IMR-90 (cell line): ENCODE results near the gene ATP5F1D. TPM values are rescaled to one million over a fixed set of nuclear protein-coding genes. Genes with fewer than 3 reads are reported as not detected.

Source experiments
- ATAC-seq: fragments of 200-7000 bp; cut with Tn5 transposase; 2 replicates; pipeline ENCODE4 v1.9.1; 2020; ENCODE audit warnings: low read depth, mild to moderate bottlenecking, moderate library complexity
- BruUV-seq: library from RNA; stranded (reverse); fragments of 400-500 nt; replicated peaks from 2 replicates; lab custom pipeline; 2021; lab: Mats Ljungman, UMichigan
- CTCF ChIA-PET: fragments of 300-600 bp; formaldehyde crosslinking; extraction: SDS; loops from one replicate; lab custom pipeline; 2021; ENCODE audit warnings: antibody characterized with exemption; lab: Yijun Ruan, JAX
- POLR2A ChIA-PET: fragments of 300-600 bp; sonication (Branson Sonifier 250); formaldehyde crosslinking; loops from one replicate; lab custom pipeline; 2022; ENCODE audit warnings: antibody characterized with exemption; ENCODE audit not compliant: unreplicated experiment; lab: Charles Lee
- DNase-seq: peaks from one replicate; pipeline ENCODE4 v3.0.0; 2013
- H2AFZ ChIP-seq: replicated peaks from 2 replicates; pipeline ENCODE3; 2013; ENCODE audit warnings: low read length, mild to moderate bottlenecking; ENCODE audit not compliant: poor library complexity
- H2AK5ac ChIP-seq: 2 replicates; pipeline ENCODE4 v1.6.1; 2013; ENCODE audit warnings: low read depth, low read length, inconsistent platforms
- H2AK9ac ChIP-seq: replicated peaks from 2 replicates; pipeline ENCODE3; 2013; ENCODE audit warnings: mild to moderate bottlenecking, low read depth, low read length, moderate library complexity; ENCODE audit not compliant: poor library complexity
- H2BK120ac ChIP-seq: 2 replicates; pipeline ENCODE4 v1.6.1; 2013; ENCODE audit warnings: low read depth, low read length, inconsistent platforms
- H2BK15ac ChIP-seq: 3 replicates; pipeline ENCODE4 v1.6.1; 2013; ENCODE audit warnings: low read depth, low read length, inconsistent platforms
- H2BK20ac ChIP-seq: 2 replicates; pipeline ENCODE4 v1.6.1; 2013; ENCODE audit warnings: low read depth, mild to moderate bottlenecking, inconsistent platforms, low read length, moderate library complexity
- H2BK5ac ChIP-seq: 2 replicates; pipeline ENCODE4 v1.6.1; 2013; ENCODE audit warnings: mild to moderate bottlenecking, low read depth, low read length, inconsistent platforms; ENCODE audit not compliant: poor library complexity, severe bottlenecking
- H3K14ac ChIP-seq: replicated peaks from 2 replicates; pipeline ENCODE4 v1.6.1; 2013; ENCODE audit warnings: low read depth, low read length, inconsistent platforms
- H3K18ac ChIP-seq: 2 replicates; pipeline ENCODE4 v1.6.1; 2013; ENCODE audit warnings: low read depth, low read length, control low read depth
- H3K23ac ChIP-seq: 2 replicates; pipeline ENCODE4 v1.6.1; 2013; ENCODE audit warnings: low read depth, low read length, inconsistent platforms
- H3K27ac ChIP-seq: 2 replicates; pipeline ENCODE4 v1.5.1; 2013; ENCODE audit warnings: mild to moderate bottlenecking, control low read depth, low read length; ENCODE audit not compliant: insufficient read depth
- H3K27me3 ChIP-seq: 2 replicates; pipeline ENCODE4 v1.6.1; 2013; ENCODE audit warnings: low read length; ENCODE audit not compliant: control insufficient read depth, insufficient read depth
- H3K36me3 ChIP-seq: 2 replicates; pipeline ENCODE4 v1.6.1; 2013; ENCODE audit warnings: low read length, mixed read lengths; ENCODE audit not compliant: control insufficient read depth, insufficient read depth
- H3K4ac ChIP-seq: 2 replicates; pipeline ENCODE4 v1.6.1; 2013; ENCODE audit warnings: low read depth, low read length, inconsistent platforms
- H3K4me1 ChIP-seq: 2 replicates; pipeline ENCODE4 v1.6.1; 2013; ENCODE audit warnings: low read length, mixed read lengths; ENCODE audit not compliant: control insufficient read depth, insufficient read depth
- H3K4me2 ChIP-seq: 2 replicates; pipeline ENCODE4 v1.6.1; 2013; ENCODE audit warnings: low read depth, mild to moderate bottlenecking, control low read depth, low read length, moderate library complexity
- H3K4me3 ChIP-seq: 2 replicates; pipeline ENCODE4 v1.5.1; 2013; ENCODE audit warnings: low read depth, mild to moderate bottlenecking, control low read depth, low read length, moderate library complexity; ENCODE audit not compliant: insufficient read depth
- H3K56ac ChIP-seq: 2 replicates; pipeline ENCODE4 v1.6.1; 2013; ENCODE audit warnings: low read length, inconsistent platforms; ENCODE audit not compliant: insufficient read depth; ENCODE audit errors: extremely low read depth
- H3K79me1 ChIP-seq, 2 experiments: 2 replicates each; pipeline ENCODE4 v1.6.1; 2013; ENCODE audit warnings: low read length in 2 of 2, inconsistent platforms in 1 of 2, low read depth in 1 of 2
- H3K9ac ChIP-seq: 2 replicates; pipeline ENCODE4 v1.6.1; 2013; ENCODE audit warnings: low read depth, low read length, control low read depth
- H3K9me1 ChIP-seq: 2 replicates; pipeline ENCODE4 v1.6.1; 2013; ENCODE audit warnings: low read length, inconsistent platforms; ENCODE audit not compliant: insufficient read depth
- H3K9me3 ChIP-seq: 2 replicates; pipeline ENCODE4 v1.6.1; 2013; ENCODE audit warnings: low read length; ENCODE audit not compliant: control insufficient read depth, insufficient read depth
- H4K20me1 ChIP-seq: 2 replicates; pipeline ENCODE4 v1.6.1; 2013; ENCODE audit warnings: low read length, inconsistent platforms; ENCODE audit not compliant: insufficient read depth
- H4K5ac ChIP-seq: 2 replicates; pipeline ENCODE4 v1.6.1; 2013; ENCODE audit warnings: mild to moderate bottlenecking, low read depth, low read length, control low read depth
- H4K8ac ChIP-seq, 2 experiments: 2 replicates each; pipeline ENCODE4 v1.6.1; 2013; ENCODE audit warnings: low read depth in 2 of 2, low read length in 2 of 2, control low read depth in 1 of 2, inconsistent platforms in 1 of 2
- H4K91ac ChIP-seq: 2 replicates; pipeline ENCODE4 v1.6.1; 2013; ENCODE audit warnings: low read depth, low read length, inconsistent platforms; ENCODE audit not compliant: insufficient read depth
- BHLHE40 ChIP-seq: fragments of 150-350 bp; IDR thresholded peaks from 2 replicates; pipeline ENCODE4 v1.6.1; 2016; ENCODE audit warnings: mild to moderate bottlenecking, low read depth, low read length
- MAFK ChIP-seq: IDR thresholded peaks from 2 replicates; pipeline ENCODE4 v1.6.1; 2012; ENCODE audit warnings: low read depth, low read length, improper control_type of control experiment
- MAZ ChIP-seq: IDR thresholded peaks from 2 replicates; pipeline ENCODE4 v1.6.1; 2012; ENCODE audit warnings: low read depth, mild to moderate bottlenecking, low read length, improper control_type of control experiment, moderate library complexity, borderline replicate concordance
- MXI1 ChIP-seq: IDR thresholded peaks from 2 replicates; pipeline ENCODE4 v1.6.1; 2012; ENCODE audit warnings: low read depth, mild to moderate bottlenecking, low read length, moderate library complexity, borderline replicate concordance
- NFE2L2 ChIP-seq: fragments of 150-350 bp; IDR thresholded peaks from 2 replicates; pipeline ENCODE4 v1.6.1; 2016; ENCODE audit warnings: low read depth, mild to moderate bottlenecking, low read length
- POLR2A ChIP-seq: IDR thresholded peaks from 2 replicates; pipeline ENCODE4 v1.6.1; 2012; ENCODE audit warnings: mild to moderate bottlenecking, low read depth, low read length
- WGBS, 2 experiments: methylation state at CpG; one replicate each; pipeline versions ENCODE4 v1.1.5 to v1.1.7; 2013; ENCODE audit warnings: missing lambda C conversion rate in 2 of 2; ENCODE audit not compliant: insufficient read length in 1 of 2; ENCODE audit errors: extremely low coverage in 2 of 2; 5-methylcytosine and 5-hydroxymethylcytosine counted together
- dilution Hi-C: fragments of 300-500 bp; cut with HindIII; formaldehyde crosslinking; loops from one replicate; pipeline ENCODE4 v1.14.3; 2018; ENCODE audit warnings: low sequenced_read_pairs; ENCODE audit not compliant: unreplicated experiment
- in situ Hi-C: fragments of 300-500 bp; cut with MboI; formaldehyde crosslinking; loops from 3 replicates; pipeline ENCODE4 v1.14.3; 2019; ENCODE audit warnings: low sequenced_read_pairs, inconsistent platforms, mixed read lengths
- intact Hi-C: fragments of 100-400 bp; cut with micrococcal nuclease; formaldehyde crosslinking; loops from 2 replicates; pipeline ENCODE4 v1.10.0; 2022
- polyA plus RNA-seq, 3 experiments: library from polyadenylated mRNA; depleted of rRNA; stranded (reverse); fragments of >200 nt; gene quantifications; 2 replicates each; pipeline ENCODE4 v1.2.3, GENCODE V29; 2012; ENCODE audit warnings: low replicate concordance in 1 of 3
- total RNA-seq: library from RNA; depleted of rRNA; stranded (reverse); fragments of >200 nt; gene quantifications from 2 replicates; pipeline ENCODE4 v1.2.3, GENCODE V29; 2012
- TF ChIP-seq, protein P1 (sequence below): fragments of 150-350 bp; IDR thresholded peaks from 2 replicates; pipeline ENCODE4 v1.6.1; 2017; ENCODE audit warnings: mild to moderate bottlenecking, antibody characterized with exemption, low read length, low read depth

Gene ATP5F1D
- total and polyA plus RNA-seq, 2 of the 4 experiments (the other 2 are of a cell fraction): 7.3 to 140 TPM

DNA sequence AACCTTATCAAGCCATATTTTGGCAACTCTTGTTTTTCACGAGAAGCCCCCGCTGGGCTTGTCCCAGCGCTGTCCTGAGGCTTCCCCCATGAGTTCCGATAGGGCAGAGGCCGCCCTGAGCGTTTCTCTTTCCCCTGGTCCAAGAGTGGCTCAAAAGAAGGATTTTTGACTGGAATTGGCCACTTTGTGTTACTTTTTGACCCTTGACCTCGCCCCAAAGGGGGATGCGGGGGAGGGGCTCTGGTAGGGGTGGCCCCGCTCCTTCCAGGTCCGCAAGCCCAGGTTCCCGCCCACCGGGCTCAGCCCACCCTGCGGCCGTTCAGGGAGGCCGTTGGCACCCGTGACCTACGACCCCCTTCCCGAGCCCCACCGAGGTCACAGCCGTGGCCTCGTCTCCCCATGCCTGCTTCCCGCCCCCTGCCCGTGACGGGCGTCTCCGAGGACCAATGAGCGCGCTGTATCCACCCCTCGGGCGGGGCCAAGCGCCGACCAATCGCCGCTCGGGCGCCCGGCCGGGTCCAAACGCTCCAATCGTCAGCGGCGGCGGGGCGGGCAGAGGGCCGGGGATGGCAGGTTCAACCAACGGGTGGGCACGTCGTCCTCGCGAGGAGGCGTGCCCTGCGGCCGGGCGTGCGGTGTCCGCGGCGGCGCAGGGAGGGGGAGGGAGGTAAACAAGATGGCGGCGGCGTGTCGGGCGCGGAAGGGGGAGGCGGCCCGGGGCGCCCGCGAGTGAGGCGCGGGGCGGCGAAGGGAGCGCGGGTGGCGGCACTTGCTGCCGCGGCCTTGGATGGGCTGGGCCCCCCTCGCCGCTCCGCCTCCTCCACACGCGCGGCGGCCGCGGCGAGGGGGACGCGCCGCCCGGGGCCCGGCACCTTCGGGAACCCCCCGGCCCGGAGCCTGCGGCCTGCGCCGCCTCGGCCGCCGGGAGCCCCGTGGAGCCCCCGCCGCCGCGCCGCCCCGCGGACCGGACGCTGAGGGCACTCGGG, 36.1 kb upstream of the ATP5F1D start, which contains the start of gene STK11:
Gene STK11, plus strand, starts transcription at position 665 of the 986 bp plus-strand sequence. CDS start 1,136 bp downstream, outside the sequence.
- Histone ChIP-seq H3K9me3 (no peaks in the 10 kb centered on the region), H2AFZ (peak within 1 kb of the TSS; percentile 95), H3K56ac (peak within 1 kb of the TSS; percentile 8; the same call in 1 of the 2 replicates), H3K18ac (peak within 1 kb of the TSS; percentile 18; the same call in 1 of the 2 replicates), H4K91ac (peak within 1 kb of the TSS; percentile 70), H2BK15ac (0 out of 3 replicates have a peak within 1 kb of the TSS, but pooled peaks have one; percentile 14), H2AK9ac (peak within 1 kb of the TSS; percentile 96), H3K4me2 (peak within 1 kb of the TSS; percentile 92), H3K79me1 (peaks cover 12 to 45% of the 10 kb centered on the region in 2 experiments; a peak in 3 of 4 replicates), H3K9ac (peak within 1 kb of the TSS; percentile 86), H3K36me3 (peaks cover 3% of the 10 kb centered on the region; the same call in 1 of the 2 replicates), H3K4me3 (peak within 1 kb of the TSS; percentile 71), H3K27ac (peak within 1 kb of the TSS; percentile 58), H4K20me1 (peaks cover 39% of the 10 kb centered on the region), H3K27me3 (no peaks in the 10 kb centered on the region), H2BK5ac (peak within 1 kb of the TSS; percentile 89), H3K23ac (peak within 1 kb of the TSS; percentile 79), H3K14ac (peak within 1 kb of the TSS; percentile 68), H2AK5ac (peak within 1 kb of the TSS; percentile 66), H2BK20ac (no peak within 1 kb of the TSS), H4K8ac (peak within 1 kb of the TSS; percentile 65 to 88; a peak in 3 of 4 replicates), H2BK120ac (peak within 1 kb of the TSS; percentile 68), H3K4ac (peak within 1 kb of the TSS; percentile 82), H3K4me1 (peaks cover 18% of the 10 kb centered on the region), H4K5ac (peak within 1 kb of the TSS; percentile 85), H3K9me1 (peaks cover 22% of the 10 kb centered on the region)
- BruUV-seq: no TSS peak
- ChIA-PET CTCF (no interaction called here), POLR2A (no interaction called here)
- peak; percentile 92 for ATAC-seq
- dilution Hi-C loops: no loop called here
- TF ChIP-seq MXI1: peak; percentile 89; the same call in 1 of the 2 replicates
- TF ChIP-seq MAFK: no peak
- peak; percentile 74; the same call in 1 of the 2 replicates for TF ChIP-seq POLR2A
- TF ChIP-seq BHLHE40: peak; percentile 73
- peak; percentile 50; the same call in 1 of the 2 replicates for TF ChIP-seq MAZ
- no peak for TF ChIP-seq NFE2L2
- TF ChIP-seq, protein P1, sequence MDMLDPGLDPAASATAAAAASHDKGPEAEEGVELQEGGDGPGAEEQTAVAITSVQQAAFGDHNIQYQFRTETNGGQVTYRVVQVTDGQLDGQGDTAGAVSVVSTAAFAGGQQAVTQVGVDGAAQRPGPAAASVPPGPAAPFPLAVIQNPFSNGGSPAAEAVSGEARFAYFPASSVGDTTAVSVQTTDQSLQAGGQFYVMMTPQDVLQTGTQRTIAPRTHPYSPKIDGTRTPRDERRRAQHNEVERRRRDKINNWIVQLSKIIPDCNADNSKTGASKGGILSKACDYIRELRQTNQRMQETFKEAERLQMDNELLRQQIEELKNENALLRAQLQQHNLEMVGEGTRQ: peak; percentile 42
- in situ Hi-C loops: no loop called here
- peak; percentile 94 for DNase-seq
- WGBS, 2 experiments: 1% methylated on average over 41 of the region's 114 CpGs; no CpG with 5 or more reads in 1 of the 2 experiments
- intact Hi-C loops: no loop called here
